HPDE6-E6E7 (cell line): ENCODE data around the gene EIF4G3.
"Not testable (repeated sequence)": the region's sequence is repeated elsewhere in the genome, so short reads cannot be mapped to it uniquely, and the experiment has no call there.

Experiments used
- DNase-seq: peaks from one replicate; pipeline ENCODE4 v3.0.0; 2011; ENCODE audit warnings: missing footprints; ENCODE audit errors: extremely low spot score

Gene EIF4G3

GRCh38 chr1:21189421-21189820, 12.7 kb upstream of the EIF4G3 start:
- DNase-seq: no peak

GRCh38 chr1:21188235-21188634, 11.5 kb upstream of the EIF4G3 start:
- DNase-seq: no peak

DNA sequence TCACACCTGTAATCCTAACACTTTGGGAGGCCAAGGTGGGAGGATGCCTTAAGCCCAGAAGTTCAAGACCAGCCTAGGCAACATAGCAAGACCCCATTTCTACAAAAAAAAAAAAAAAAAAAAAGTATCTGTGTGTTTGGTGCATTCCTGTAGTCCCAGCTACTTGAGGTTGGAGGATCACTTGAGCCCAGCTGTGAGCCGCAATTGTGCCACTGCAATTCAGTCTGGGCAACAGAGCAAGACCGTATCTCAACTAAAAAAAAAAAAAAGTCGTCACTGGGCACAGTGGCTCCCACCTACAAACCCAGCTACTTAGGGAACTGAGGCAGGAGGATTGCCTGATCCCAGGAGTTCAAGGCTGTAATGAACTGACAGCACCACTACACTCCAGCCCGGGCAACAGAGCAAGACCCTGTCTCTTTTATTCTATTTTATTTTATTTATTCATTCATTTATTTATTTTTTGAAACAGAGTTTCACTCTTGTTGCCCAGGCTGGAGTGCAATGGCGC, 8.6 kb upstream of the EIF4G3 start:
- no peak for DNase-seq

- DNase-seq: no peak
Observed at GRCh38 chr1:21184276-21184675, 7.6 kb upstream of the EIF4G3 start.

- DNase-seq: no peak
Observed at GRCh38 chr1:21182181-21182731, 5.6 kb upstream of the EIF4G3 start.

DNA sequence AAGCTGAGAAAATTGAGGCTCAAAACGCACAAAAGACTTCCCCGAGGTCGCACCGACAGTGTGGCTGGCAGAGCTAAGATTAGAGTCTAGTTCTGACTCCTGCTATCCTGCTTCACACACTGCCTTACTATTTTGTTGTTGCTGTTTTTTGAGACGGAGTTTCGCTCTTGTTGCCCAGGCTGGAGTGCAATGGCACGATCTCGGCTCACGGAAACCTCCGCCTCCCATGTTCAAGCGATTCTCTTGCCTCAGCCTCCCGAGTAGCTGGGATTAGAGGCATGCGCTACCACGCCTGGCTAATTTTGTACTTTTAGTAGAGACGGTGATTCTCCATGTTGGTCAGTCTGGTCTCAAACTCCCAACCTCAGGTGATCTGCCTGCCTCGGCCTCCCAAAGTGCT, 1.6 kb upstream of the EIF4G3 start:
- not testable (repeated sequence) for DNase-seq

DNA sequence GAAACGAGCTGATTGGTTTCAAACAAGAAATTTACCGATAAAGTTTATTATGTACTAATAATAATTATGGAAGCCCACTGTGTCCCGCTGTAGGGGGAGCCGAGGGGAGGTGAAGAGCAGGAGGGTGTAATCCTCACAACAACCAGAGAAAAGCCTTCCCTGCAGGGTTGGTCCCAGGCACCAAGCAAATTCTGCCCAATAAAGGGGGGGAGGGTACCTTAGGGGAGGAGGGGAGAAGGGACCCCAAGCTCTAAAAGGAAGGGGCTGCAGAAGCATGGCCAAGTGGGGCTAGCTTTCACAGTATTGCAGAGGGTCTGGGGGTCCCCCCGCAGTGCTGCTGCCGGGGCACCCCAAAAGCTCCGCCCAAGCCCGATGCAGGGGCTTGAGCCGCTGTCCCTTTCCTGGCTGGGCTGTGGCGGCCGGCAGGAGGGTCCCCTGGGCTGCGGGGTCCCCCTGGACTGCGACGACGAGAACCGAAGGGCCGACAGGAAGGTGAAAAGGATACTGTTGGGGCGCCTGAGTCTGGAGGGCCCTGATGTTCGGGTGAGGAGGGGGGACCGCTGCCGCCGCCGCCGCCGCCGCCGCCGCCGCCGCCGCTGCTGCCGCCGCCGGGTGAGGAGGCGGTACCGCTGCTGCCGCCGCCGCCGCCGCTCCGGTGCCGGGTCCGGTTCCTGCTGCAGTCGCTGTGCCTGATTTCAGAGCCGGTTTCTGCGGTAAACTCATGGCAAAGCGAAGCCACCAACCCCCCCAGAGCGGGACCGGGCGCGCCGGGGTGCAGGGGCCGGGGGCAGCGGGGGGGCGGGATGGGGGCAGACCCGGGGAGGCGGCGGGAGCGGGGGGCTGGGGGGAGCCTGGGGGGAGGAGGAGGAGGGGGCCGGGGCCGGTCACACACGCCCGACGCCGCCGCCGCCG, 771 bp downstream of the EIF4G3 start:
- DNase-seq: no peak

DNA sequence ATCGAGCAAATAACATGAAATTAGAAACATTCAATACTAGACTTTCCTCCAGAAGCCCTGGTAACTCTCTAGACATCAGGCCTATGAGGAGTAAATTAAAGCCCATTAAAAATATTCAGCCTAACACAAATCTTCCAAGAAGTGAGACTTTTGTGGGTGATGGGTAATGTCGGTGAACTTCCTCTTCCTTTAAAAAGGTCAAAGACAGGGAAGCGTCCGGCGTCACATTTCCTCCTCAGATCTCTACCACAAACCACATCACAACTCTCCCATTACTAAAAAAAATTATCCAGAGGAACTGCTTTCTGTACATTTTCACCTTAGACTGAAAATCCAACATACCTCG, 1.4 kb downstream of the EIF4G3 start:
- no peak for DNase-seq

GRCh38 chr1:21174654-21175323, 1.9 kb downstream of the EIF4G3 start:
- DNase-seq: no peak

DNA sequence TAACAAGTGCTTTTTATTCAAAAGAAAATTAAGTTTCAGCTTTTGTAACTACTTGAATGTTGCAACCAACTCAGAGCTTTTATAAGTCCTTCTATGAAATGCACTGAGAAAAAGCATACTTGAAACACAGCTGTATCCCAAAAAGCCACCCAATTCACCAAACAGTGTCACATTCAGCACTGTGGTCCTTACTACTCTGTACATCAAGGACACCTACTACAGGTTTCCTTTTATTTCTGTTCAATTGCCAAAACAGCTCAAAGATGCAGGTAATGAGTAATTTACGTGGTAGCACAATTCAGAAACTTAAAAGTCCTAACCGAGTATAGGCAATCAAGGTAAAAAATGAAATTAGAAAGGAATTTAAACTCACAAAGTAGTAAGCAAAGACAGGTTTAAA, 2.5 kb downstream of the EIF4G3 start:
- no peak for DNase-seq

- not testable (repeated sequence) for DNase-seq
Observed at GRCh38 chr1:21173096-21173495, 3.6 kb downstream of the EIF4G3 start.

DNA sequence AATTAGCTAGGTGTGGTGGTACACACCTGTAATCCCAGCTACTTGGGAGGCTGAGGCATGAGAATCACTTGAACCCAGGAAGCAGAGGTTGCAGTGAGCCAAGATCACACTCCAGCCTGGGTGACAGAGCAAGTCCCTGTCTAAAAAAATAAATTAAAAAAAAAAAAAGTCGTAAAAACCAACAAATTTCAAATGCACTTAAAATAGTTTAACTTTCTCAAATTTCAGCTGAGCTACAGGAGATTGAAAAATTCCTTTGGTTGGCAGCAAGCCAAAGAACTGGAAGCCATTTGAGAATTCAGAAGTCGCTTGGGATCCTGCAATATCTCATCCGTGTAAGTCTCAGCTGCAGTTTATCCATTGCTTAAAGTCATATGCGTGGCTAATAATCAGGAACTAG, 5.9 kb downstream of the EIF4G3 start:
- not testable (repeated sequence) for DNase-seq

GRCh38 chr1:21168444-21168843, 8.3 kb downstream of the EIF4G3 start:
- DNase-seq: no peak

DNA sequence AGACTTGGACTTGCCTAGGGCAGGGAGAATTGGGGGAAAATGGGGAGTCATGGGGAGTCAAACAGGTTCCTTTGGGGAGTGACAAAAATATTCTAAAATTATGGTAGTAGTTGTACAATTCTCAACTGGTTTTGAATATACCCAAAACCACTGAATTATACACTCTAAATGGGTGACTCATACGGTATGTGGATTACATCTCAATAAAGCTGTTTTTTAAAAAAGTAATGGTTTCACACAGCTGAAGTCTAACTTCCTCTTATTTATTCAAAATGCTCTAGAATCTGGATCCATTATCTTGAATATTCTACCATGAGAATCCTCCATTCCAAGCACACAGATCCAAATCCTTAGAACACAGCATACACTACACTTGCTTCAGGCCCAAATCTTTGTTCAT, 11.1 kb downstream of the EIF4G3 start:
- no peak for DNase-seq

DNA sequence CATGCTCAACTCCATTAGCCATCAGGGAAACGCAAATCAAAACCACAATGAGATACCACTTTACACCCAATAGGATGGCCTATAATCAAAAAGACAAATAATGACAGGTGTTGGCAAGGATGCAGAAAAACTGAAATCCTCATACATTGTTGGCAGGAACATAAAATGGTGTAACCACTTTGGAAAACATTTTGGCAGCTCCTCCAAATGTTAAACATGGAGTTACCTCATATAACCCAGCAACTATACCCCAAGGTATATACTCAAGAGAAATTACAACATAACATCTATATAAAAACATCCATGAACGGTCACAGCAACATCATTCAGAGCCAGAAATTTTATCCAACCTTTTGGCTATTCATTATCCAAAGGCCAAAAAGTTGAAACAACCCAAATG, 11.6 kb downstream of the EIF4G3 start:
- no peak for DNase-seq

- no peak for DNase-seq
Observed at GRCh38 chr1:21164266-21164665, 12.4 kb downstream of the EIF4G3 start.

- no peak for DNase-seq
Observed at GRCh38 chr1:21162740-21163464, 13.8 kb downstream of the EIF4G3 start.

- DNase-seq: no peak
Observed at GRCh38 chr1:21161842-21162241, 14.9 kb downstream of the EIF4G3 start.

DNA sequence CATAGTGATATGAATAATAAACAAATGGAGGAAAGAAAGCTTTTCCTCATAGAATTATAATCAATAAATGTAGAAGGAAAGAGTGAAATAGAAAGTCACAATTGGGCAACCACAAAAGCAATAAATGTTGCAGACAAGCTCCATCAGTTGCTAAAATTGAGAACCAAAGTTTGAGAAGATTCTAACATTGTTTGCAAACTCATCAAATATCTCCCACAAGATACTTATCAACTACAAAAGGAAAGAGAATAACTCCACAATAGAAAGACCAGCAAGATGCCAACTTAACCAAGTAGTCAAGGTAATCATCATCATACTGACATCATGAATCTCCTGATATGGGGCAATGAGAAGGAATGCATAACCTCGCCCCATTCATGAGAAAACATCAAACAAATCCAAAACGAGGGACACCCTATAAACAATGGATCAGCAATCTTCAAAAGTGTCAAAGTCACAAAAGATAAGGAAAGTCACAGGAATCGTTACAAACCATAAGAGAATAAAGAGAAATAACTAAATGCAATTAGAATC, 16.4 kb downstream of the EIF4G3 start:
- DNase-seq: no peak

GRCh38 chr1:21157868-21158267, 18.8 kb downstream of the EIF4G3 start:
- DNase-seq: no peak

GRCh38 chr1:21157054-21157453, 19.6 kb downstream of the EIF4G3 start:
- no peak for DNase-seq

- no peak for DNase-seq
Observed at GRCh38 chr1:21156019-21156418, 20.7 kb downstream of the EIF4G3 start.
